PC-9 (cell line): ENCODE data around the gene MYO18B.

ENCODE experiments used
- CTCF ChIP-seq: fragments of 200-600 bp; sonication (generic); conservative IDR thresholded peaks from 2 replicates; pipeline ENCODE4 v1.6.1; 2017; ENCODE audit warnings: mixed run types, antibody characterized with exemption, mild to moderate bottlenecking, moderate library complexity
- EZH2 ChIP-seq: fragments of 200-600 bp; sonication (generic); IDR thresholded peaks from 2 replicates; pipeline ENCODE4 v1.8.0; 2017; ENCODE audit warnings: antibody characterized with exemption, low read depth

- TF ChIP-seq CTCF = no peak
- TF ChIP-seq EZH2 = no peak
Measured at GRCh38 chr22:26004477-26004876, 262.5 kb downstream of the MYO18B start.
